MM.1S (cell line): ENCODE measurements around the gene SIRT7.

ENCODE experiments used
- EZH2 ChIP-seq: fragments of 300-600 bp; sonication (generic); optimal IDR thresholded peaks from 2 replicates; pipeline ENCODE3; 2017; ENCODE audit warnings: low read depth, mild to moderate bottlenecking, antibody characterized with exemption, low read length, mixed read lengths
- TF ChIP-seq, protein P1 (sequence below): fragments of 300-600 bp; sonication (generic); IDR thresholded peaks from 2 replicates; pipeline ENCODE4 v1.5.1; 2016; ENCODE audit warnings: antibody characterized with exemption, low read length, mixed read lengths

DNA sequence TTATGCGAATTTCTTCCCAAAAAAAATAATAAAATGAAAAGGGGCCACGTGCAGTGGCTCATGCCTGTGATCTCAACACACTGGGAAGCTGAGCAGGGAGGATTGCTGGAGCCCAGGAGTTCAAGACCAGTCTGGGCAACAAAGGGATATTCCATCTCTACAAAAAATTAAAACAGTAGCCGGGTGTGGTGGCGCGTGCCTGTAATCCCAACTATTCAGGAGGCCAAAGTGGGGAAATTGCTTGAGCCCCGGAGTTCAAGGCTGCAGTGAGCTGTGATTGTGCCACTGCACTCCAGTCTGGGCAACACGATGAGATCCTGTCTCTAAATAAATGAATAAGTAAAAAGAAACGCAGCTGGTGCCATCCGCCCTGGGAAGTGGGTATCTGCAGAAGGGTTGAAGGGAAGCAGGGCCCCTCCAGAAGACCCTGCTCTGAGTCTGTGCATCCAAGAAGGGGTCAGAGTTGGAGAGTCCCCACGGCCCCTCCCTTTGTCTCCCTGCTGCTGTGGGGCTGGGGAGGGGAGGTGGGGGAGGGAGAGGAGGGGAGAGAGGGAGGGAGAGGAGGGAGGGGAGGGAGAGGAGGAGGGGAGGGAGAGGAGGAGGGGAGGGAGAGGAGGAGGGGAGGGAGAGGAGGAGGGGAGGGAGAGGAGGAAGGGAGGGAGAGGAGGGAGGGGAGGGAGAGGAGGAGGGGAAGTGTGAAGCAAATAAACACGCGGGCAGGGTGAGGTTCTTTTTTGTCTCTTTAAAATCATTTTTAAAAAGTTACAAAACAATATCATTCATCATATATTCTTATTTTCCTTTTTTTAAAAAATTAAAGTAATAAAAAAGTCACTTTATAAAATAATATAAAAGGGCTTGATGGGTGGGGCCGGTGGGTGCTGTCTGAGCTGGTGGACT, 34.1 kb upstream of the SIRT7 start:
- no peak for TF ChIP-seq EZH2
- TF ChIP-seq, protein P1, sequence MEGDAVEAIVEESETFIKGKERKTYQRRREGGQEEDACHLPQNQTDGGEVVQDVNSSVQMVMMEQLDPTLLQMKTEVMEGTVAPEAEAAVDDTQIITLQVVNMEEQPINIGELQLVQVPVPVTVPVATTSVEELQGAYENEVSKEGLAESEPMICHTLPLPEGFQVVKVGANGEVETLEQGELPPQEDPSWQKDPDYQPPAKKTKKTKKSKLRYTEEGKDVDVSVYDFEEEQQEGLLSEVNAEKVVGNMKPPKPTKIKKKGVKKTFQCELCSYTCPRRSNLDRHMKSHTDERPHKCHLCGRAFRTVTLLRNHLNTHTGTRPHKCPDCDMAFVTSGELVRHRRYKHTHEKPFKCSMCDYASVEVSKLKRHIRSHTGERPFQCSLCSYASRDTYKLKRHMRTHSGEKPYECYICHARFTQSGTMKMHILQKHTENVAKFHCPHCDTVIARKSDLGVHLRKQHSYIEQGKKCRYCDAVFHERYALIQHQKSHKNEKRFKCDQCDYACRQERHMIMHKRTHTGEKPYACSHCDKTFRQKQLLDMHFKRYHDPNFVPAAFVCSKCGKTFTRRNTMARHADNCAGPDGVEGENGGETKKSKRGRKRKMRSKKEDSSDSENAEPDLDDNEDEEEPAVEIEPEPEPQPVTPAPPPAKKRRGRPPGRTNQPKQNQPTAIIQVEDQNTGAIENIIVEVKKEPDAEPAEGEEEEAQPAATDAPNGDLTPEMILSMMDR: no peak
